Muscle of arm (tissue), 12 donors: Measurements from ENCODE around the gene PCDHGA7. TPM values are rescaled to one million over a fixed set of nuclear protein-coding genes. Genes with fewer than 3 reads are reported as not detected.
"Not testable (repeated sequence)": the region's sequence is repeated elsewhere in the genome, so short reads cannot be mapped to it uniquely, and the experiment has no call there.

Experiments used
- DNase-seq: peaks from one replicate; pipeline ENCODE4 v3.0.0-alpha.2; 2013
- polyA plus RNA-seq, 12 donors: library from polyadenylated mRNA; unstranded; fragments of 120-200 nt; gene quantifications; one replicate each; pipeline ENCODE4 v1.2.1, GENCODE V29; 2013; ENCODE audit not compliant: insufficient read length in 12 of 12

The PCDHGA7 gene
- polyA plus RNA-seq, 12 donors, result 1.1 to 2.0 (median 1.6) TPM; not detected in 2

DNA sequence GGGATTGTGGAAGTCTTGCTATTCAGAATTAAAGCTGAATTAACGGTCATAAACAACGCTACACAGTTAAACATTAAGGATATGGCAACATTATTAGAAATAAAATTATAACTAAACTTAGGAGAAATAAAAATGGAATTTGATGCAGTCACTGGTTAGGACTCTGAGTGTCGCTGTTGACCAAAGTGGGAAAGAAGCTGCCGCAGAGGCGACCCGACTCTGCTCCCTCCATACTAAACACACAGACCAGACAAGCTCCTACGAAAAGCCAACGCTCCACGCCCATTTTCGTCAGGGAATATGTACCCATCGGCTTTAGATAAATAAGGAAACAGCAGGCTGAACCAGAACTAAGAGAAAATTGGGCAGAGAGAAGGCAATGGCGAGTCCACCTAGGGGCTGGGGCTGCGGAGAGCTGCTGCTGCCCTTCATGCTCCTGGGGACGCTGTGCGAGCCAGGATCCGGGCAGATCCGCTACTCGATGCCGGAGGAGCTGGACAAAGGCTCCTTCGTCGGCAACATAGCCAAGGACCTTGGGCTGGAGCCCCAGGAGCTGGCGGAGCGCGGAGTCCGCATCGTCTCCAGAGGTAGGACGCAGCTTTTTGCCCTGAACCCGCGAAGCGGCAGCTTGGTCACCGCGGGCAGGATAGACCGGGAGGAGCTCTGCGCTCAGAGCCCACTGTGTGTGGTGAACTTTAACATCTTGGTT is 18.4 kb upstream of the PCDHGA7 start, which contains the start of gene PCDHGA5:
Gene PCDHGA5, plus strand, starts transcription at position 211 of the 709 bp plus-strand sequence. Its CDS starts 169 bp downstream, at position 380.
- DNase-seq, result no peak

- no peak for DNase-seq
Measured at GRCh38 chr5:141366016-141366896, 16.3 kb upstream of the PCDHGA7 start.

DNA sequence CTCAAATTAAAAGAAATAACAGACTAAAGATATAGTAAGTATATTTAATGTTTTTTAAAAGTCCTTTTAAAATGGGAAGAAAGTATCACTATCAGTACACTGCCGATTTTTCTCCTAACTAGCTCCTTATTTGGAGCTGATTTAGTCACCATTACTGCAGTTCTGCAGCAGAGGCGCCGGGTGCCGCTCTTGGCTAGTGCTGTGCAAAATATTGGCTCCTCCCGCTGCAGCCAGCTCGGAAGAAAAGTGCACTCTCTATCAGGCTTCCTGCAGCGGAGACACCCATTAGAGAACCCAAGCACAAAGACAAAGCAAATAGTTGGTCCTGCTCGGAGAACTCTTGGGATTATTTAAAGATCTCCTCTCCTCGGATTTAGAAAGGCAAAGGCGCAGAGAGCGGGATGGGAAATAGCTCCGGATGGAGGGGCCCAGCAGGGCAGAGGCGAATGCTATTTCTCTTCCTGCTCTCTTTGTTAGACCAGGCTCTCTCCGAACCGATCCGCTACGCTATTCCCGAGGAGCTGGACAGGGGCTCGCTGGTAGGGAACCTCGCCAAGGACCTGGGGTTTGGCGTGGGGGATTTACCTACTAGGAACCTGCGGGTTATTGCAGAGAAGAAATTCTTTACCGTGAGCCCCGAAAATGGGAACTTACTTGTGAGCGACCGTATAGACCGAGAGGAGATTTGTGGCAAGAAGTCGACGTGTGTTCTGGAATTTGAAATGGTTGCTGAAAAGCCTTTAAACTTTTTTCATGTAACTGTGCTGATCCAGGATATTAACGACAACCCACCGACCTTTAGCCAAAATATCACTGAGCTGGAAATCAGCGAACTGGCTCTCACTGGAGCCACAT is 12.3 kb upstream of the PCDHGA7 start, which contains the start of gene PCDHGB3:
Gene PCDHGB3, plus strand, starts transcription at position 249 of the 855 bp plus-strand sequence. Its CDS starts 153 bp downstream, at position 402.
- no peak for DNase-seq

- DNase-seq, result no peak
Measured at GRCh38 chr5:141371572-141372475, 10.7 kb upstream of the PCDHGA7 start.

GRCh38 chr5:141373673-141374317 is 8.7 kb upstream of the PCDHGA7 start, which contains the start of gene PCDHGA6:
Gene PCDHGA6 (plus strand): TSS chr5:141373891. CDS start chr5:141374084, 193 bp downstream.
- DNase-seq, result no peak

DNA sequence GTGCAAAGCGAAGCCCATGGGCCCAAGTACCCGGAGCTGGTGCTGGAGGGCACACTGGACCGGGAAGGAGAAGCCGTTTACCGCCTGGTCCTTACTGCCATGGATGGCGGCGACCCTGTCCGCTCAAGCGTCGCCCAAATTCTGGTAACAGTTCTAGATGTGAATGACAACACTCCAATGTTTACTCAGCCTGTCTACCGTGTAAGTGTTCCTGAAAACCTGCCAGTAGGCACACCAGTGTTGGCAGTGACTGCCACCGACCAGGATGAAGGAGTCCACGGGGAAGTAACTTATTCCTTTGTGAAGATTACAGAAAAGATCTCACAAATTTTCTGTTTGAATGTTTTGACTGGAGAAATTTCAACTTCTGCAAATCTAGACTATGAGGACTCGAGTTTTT is 7.9 kb upstream of the PCDHGA7 start:
- no peak for DNase-seq

DNA sequence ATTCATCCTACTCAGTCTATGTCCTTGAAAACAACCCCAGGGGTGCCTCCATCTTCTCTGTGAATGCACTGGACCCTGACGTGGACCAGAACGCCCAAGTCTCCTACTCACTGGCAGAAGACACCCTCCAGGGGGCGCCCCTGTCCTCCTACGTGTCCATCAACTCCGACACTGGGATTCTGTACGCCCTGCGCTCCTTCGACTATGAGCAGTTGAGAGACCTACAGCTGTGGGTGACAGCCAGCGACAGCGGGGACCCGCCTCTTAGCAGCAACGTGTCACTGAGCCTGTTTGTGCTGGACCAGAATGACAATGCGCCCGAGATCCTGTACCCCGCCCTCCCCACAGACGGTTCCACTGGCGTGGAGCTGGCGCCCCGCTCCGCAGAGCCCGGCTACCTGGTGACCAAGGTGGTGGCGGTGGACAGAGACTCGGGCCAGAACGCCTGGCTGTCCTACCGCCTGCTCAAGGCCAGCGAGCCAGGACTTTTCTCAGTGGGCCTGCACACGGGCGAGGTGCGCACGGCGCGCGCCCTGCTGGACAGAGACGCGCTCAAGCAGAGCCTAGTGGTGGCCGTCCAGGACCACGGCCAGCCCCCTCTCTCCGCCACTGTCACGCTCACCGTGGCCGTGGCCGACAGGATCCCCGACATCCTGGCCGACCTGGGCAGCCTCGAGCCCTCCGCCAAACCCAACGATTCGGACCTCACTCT is 6.9 kb upstream of the PCDHGA7 start:
- not testable (repeated sequence) for DNase-seq

- DNase-seq, result no peak
Measured at GRCh38 chr5:141383345-141383744, 803 bp downstream of the PCDHGA7 start.

GRCh38 chr5:141384471-141385267 is 2.1 kb downstream of the PCDHGA7 start:
- DNase-seq, result no peak

DNA sequence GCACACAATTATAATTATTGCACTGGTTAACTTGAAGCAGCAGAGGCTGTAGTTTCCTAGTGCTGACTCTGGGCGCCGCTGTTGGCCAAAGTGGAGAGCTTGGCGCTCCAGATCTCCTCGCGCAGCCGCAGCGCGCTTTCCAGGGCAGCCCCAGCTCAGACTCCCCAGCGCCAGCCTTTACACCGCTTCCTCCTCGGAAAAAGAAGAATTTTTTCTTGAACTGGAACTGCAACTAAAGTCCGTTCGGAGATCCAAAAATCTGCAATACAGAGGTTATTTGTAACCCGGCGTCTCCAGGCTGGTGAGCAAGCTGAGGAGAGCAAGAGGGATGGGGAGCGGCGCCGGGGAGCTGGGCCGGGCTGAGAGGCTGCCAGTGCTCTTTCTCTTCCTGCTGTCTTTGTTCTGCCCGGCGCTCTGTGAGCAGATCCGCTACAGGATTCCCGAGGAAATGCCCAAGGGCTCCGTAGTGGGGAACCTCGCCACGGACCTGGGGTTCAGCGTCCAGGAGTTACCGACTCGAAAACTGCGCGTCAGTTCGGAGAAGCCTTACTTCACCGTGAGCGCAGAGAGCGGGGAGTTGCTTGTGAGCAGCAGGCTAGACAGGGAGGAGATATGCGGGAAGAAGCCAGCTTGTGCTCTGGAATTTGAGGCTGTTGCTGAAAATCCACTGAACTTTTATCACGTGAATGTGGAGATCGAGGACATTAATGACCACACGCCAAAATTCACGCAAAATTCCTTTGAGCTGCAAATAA is 5.2 kb downstream of the PCDHGA7 start, which contains the start of gene PCDHGB4:
Gene PCDHGB4, plus strand, starts transcription at position 142 of the 755 bp plus-strand sequence. Its CDS starts 187 bp downstream, at position 329.
- not testable (repeated sequence) for DNase-seq

DNA sequence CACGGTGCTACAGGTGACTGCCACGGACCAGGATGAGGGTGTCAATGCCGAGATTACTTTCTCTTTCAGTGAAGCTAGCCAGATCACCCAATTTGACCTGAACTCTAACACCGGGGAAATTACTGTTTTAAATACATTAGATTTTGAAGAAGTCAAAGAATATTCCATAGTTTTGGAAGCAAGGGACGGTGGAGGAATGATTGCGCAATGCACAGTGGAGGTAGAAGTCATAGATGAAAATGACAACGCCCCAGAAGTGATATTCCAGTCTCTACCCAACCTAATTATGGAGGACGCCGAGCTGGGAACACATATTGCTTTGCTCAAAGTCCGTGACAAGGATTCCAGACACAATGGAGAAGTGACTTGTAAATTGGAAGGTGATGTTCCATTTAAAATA is 6.1 kb downstream of the PCDHGA7 start:
- no peak for DNase-seq

DNA sequence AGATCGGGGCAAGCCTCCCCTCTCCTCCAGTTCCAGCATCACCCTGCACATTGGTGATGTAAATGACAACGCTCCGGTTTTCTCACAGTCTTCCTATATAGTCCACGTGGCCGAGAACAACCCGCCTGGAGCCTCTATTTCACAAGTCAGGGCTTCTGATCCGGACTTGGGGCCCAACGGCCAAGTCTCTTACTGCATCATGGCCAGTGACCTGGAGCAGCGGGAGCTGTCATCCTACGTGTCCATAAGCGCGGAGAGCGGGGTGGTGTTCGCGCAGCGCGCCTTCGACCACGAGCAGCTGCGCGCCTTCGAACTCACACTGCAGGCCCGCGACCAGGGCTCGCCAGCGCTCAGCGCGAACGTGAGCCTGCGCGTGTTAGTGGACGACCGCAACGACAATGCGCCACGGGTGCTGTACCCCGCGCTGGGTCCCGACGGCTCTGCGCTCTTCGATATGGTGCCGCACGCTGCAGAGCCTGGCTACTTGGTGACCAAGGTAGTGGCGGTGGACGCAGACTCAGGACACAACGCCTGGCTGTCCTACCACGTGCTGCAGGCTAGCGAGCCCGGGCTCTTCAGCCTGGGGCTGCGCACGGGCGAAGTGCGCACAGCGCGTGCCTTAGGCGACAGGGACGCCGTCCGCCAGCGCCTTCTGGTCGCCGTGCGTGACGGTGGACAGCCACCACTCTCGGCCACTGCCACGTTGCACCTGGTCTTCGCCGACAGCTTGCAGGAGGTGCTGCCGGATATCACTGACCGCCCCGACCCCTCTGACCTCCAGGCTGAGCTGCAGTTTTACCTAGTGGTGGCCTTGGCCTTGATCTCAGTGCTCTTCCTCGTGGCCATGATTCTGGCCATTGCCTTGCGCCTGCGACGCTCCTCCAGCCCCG is 6.9 kb downstream of the PCDHGA7 start:
- no peak for DNase-seq

GRCh38 chr5:141392429-141393198 is 10.1 kb downstream of the PCDHGA7 start, which contains the start of gene PCDHGA8:
Gene PCDHGA8 (plus strand): TSS chr5:141392633. CDS start chr5:141392814, 181 bp downstream.
- DNase-seq, result no peak

DNA sequence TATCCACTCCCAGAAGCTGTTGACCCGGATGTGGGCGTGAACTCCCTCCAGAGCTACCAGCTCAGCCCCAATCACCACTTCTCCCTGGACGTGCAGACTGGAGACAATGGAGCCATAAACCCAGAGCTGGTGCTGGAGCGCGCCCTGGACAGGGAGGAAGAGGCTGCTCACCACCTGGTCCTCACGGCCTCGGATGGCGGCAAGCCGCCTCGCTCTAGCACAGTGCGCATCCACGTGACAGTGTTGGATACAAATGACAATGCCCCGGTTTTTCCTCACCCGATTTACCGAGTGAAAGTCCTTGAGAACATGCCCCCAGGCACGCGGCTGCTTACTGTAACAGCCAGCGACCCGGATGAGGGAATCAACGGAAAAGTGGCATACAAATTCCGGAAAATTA is 10.7 kb downstream of the PCDHGA7 start:
- no peak for DNase-seq
